ENCODE data around the gene CCDC40.
"Not testable (repeated sequence)": the region's sequence is repeated elsewhere in the genome, so short reads cannot be mapped to it uniquely, and the experiment has no call there.

Gene CCDC40

GRCh38 chr17:80035937-80036714, at the start of gene CCDC40:
CCDC40 (plus strand) TSS chr17:80036642; CDS start chr17:80036663, 21 bp downstream.
- DNase-seq (ENCODE audit: low spot score): no peak

- no peak for DNase-seq (ENCODE audit: low spot score)
Observed at GRCh38 chr17:79987187-79987934, 49.1 kb upstream of the CCDC40 start.

GRCh38 chr17:79987935-79988184, 48.6 kb upstream of the CCDC40 start:
- no peak for DNase-seq (ENCODE audit: low spot score)

GRCh38 chr17:79988185-79988971, 48.1 kb upstream of the CCDC40 start:
- no peak for DNase-seq (ENCODE audit: low spot score)

- no peak for DNase-seq (ENCODE audit: low spot score)
Observed at GRCh38 chr17:79989106-79989835, 47.2 kb upstream of the CCDC40 start.

- no peak for DNase-seq (ENCODE audit: low spot score)
Observed at GRCh38 chr17:79990051-79990592, 46.3 kb upstream of the CCDC40 start.

- DNase-seq (ENCODE audit: low spot score): no peak
Observed at GRCh38 chr17:79990704-79991103, 45.7 kb upstream of the CCDC40 start.

- peak; percentile 28 for DNase-seq (ENCODE audit: low spot score)
Observed at GRCh38 chr17:79991140-79991923, 45.1 kb upstream of the CCDC40 start.

GRCh38 chr17:79991924-79992648, 44.4 kb upstream of the CCDC40 start:
- no peak for DNase-seq (ENCODE audit: low spot score)

GRCh38 chr17:79992649-79993389, 43.6 kb upstream of the CCDC40 start:
- no peak for DNase-seq (ENCODE audit: low spot score)

GRCh38 chr17:79993390-79994227, 42.8 kb upstream of the CCDC40 start:
- DNase-seq (ENCODE audit: low spot score): no peak

GRCh38 chr17:79994228-79994569, 42.2 kb upstream of the CCDC40 start:
- DNase-seq (ENCODE audit: low spot score): not testable (repeated sequence)

GRCh38 chr17:79994602-79995001, 41.8 kb upstream of the CCDC40 start:
- no peak for DNase-seq (ENCODE audit: low spot score)

GRCh38 chr17:79995696-79996095, 40.7 kb upstream of the CCDC40 start:
- DNase-seq (ENCODE audit: low spot score): no peak

GRCh38 chr17:79996291-79996690, 40.2 kb upstream of the CCDC40 start:
- DNase-seq (ENCODE audit: low spot score): no peak

- DNase-seq (ENCODE audit: low spot score): no peak
Observed at GRCh38 chr17:79997011-79997660, 39.3 kb upstream of the CCDC40 start.

- no peak for DNase-seq (ENCODE audit: low spot score)
Observed at GRCh38 chr17:80000136-80000535, 36.3 kb upstream of the CCDC40 start.

Data from hematopoietic multipotent progenitor cell treated with erythropoietin and hydrocortisone succinate and interleukin-3 and kit ligand, for 17 days (in vitro differentiated cells).